Upper lobe of left lung (tissue), 4 donors: Measurements from ENCODE around the gene SFSWAP.

Experiments
- CTCF ChIP-seq, 6 experiments: fragments of 450-650 bp in 4 of 6; fragments of 200-600 bp in 2 of 6; sonication (generic) in 2 of 6; IDR thresholded peaks; one replicate each; pipeline ENCODE4 v1.5.1; 2016 to 2019; ENCODE audit warnings: antibody characterized with exemption in 6 of 6
- POLR2A ChIP-seq, 4 donors: fragments of 450-650 bp; IDR thresholded peaks; one replicate each; pipeline ENCODE4 v1.5.1; 2016 to 2017; ENCODE audit warnings: antibody characterized with exemption in 4 of 4, mild to moderate bottlenecking in 2 of 4

GRCh38 chr12:131810726-131811125, 99.8 kb downstream of the SFSWAP start:
- TF ChIP-seq POLR2A (IDR thresholded peaks at IDR 0.05) (no peak), CTCF (IDR thresholded peaks at IDR 0.05) (no peak)
